Glutamatergic neuron (in vitro differentiated cells): ENCODE measurements around the gene TMA7. TPM values are rescaled to one million over a fixed set of nuclear protein-coding genes. Genes with fewer than 3 reads are reported as not detected.
"Not testable (repeated sequence)": the region's sequence is repeated elsewhere in the genome, so short reads cannot be mapped to it uniquely, and the experiment has no call there.

ENCODE experiments used
- DNase-seq: peaks from one replicate; pipeline ENCODE4 v3.0.0; 2022
- H3K27ac Mint-ChIP-seq: one replicate; pipeline ENCODE4 v1.8.0; 2020; ENCODE audit warnings: mild to moderate bottlenecking, mixed read lengths, inconsistent platforms; ENCODE audit not compliant: unreplicated experiment
- H3K27me3 Mint-ChIP-seq: one replicate; pipeline ENCODE4 v1.8.0; 2020; ENCODE audit warnings: mild to moderate bottlenecking, moderate library complexity, mixed read lengths, inconsistent platforms; ENCODE audit not compliant: unreplicated experiment
- H3K36me3 Mint-ChIP-seq: one replicate; pipeline ENCODE4 v1.8.0; 2020; ENCODE audit warnings: mild to moderate bottlenecking, mixed read lengths, inconsistent platforms; ENCODE audit not compliant: unreplicated experiment
- H3K4me1 Mint-ChIP-seq: one replicate; pipeline ENCODE4 v1.8.0; 2020; ENCODE audit warnings: mild to moderate bottlenecking, low read depth, mixed read lengths, inconsistent platforms; ENCODE audit not compliant: unreplicated experiment
- H3K4me3 Mint-ChIP-seq: one replicate; pipeline ENCODE4 v1.8.0; 2020; ENCODE audit warnings: mild to moderate bottlenecking, mixed read lengths, inconsistent platforms; ENCODE audit not compliant: unreplicated experiment
- H3K9me3 Mint-ChIP-seq: one replicate; pipeline ENCODE4 v1.8.0; 2020; ENCODE audit warnings: mild to moderate bottlenecking, moderate library complexity, mixed read lengths, inconsistent platforms; ENCODE audit not compliant: unreplicated experiment
- total RNA-seq: library from RNA; stranded (reverse); fragmentation: NEBNext Ultra II Directional; extraction: Animal tissue kit (Norgen Biotek cat#: 25700); gene quantifications from one replicate; pipeline ENCODE4 v1.2.1, GENCODE V29; 2021; ENCODE audit not compliant: unreplicated experiment
- TF ChIP-seq, protein P1 (sequence below): fragments of 200-600 bp; sonication (generic); IDR thresholded peaks from one replicate; pipeline ENCODE4 v1.5.0; 2021; ENCODE audit not compliant: partially characterized antibody, unreplicated experiment

TMA7 gene
- total RNA-seq, 1 donor from 2014 or later, result 154 TPM

DNA sequence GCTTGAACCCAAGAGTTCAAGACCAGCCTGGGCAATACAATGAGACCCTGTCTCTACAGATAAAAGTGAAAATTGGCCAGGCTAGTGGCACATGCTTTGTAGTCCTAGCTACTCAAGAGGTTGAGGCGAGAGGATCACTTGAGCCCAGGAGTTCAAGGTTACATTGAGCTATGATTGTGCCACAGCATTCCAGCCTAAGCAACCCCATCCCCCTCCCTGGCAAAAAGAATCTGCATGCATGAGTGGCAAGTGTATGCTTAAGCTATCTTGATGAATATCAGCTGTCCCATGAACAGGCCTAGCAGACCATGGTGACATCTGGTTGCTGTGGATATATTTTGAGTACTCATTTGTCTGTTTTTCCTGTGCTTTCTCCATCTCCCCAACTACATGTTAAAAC, 11.2 kb downstream of the TMA7 start:
- no peaks in the 10 kb centered on the region for H3K36me3 Mint-ChIP-seq
- H3K4me3 Mint-ChIP-seq, result no peak overlapping the region
- peaks cover 14% of the 10 kb centered on the region for H3K4me1 Mint-ChIP-seq
- no peak overlapping the region for H3K27ac Mint-ChIP-seq
- peaks cover 7% of the 10 kb centered on the region for H3K27me3 Mint-ChIP-seq
- H3K9me3 Mint-ChIP-seq, result peaks cover 4% of the 10 kb centered on the region
- TF ChIP-seq, protein P1, sequence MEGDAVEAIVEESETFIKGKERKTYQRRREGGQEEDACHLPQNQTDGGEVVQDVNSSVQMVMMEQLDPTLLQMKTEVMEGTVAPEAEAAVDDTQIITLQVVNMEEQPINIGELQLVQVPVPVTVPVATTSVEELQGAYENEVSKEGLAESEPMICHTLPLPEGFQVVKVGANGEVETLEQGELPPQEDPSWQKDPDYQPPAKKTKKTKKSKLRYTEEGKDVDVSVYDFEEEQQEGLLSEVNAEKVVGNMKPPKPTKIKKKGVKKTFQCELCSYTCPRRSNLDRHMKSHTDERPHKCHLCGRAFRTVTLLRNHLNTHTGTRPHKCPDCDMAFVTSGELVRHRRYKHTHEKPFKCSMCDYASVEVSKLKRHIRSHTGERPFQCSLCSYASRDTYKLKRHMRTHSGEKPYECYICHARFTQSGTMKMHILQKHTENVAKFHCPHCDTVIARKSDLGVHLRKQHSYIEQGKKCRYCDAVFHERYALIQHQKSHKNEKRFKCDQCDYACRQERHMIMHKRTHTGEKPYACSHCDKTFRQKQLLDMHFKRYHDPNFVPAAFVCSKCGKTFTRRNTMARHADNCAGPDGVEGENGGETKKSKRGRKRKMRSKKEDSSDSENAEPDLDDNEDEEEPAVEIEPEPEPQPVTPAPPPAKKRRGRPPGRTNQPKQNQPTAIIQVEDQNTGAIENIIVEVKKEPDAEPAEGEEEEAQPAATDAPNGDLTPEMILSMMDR, result no peak
- DNase-seq, result no peak

DNA sequence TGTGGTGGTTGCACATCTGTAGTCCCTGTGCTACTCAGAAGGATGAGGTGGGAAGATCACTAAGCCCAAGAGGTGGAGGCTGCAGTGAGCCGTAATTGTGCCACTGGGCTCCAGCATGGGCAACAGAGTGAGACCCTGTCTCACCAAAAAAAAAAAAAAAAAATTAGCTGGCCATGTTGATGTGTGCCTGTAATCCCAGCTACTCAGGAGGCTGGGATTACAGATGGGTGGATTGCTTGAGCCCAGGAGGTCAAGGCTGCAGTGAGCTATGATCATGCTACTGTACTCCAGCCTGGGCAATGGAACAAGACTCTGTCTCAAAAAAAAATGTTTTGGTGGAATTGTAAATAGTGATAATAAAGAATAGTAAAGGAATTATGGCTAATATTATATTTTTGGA, 16.4 kb downstream of the TMA7 start:
- no peaks in the 10 kb centered on the region for H3K4me1 Mint-ChIP-seq
- TF ChIP-seq, protein P1, result no peak
- no peak for DNase-seq
- no peak overlapping the region for H3K27ac Mint-ChIP-seq
- H3K27me3 Mint-ChIP-seq, result no peaks in the 10 kb centered on the region
- H3K9me3 Mint-ChIP-seq, result no peaks in the 10 kb centered on the region
- H3K4me3 Mint-ChIP-seq, result no peak overlapping the region
- H3K36me3 Mint-ChIP-seq, result no peaks in the 10 kb centered on the region

DNA sequence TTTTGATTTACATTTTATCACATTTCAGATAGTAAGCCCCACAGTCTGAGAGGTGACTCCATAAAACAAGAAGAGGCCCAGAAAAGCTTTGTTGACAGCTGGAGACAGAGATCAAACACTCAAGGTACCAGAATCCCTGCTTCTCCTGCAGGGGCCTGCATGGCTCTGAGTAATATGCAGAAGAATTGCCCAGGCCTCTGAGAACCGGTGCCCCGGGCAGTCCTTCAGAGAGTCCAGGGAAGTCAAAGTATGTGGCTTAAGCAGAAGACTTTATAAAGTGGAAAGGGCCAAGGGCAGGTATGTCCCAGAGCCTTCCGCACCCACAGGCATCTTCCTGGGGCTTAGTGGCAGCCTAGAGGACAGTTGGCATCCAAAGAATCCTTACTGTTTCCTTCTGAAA, 19.3 kb downstream of the TMA7 start:
- H3K4me1 Mint-ChIP-seq, result no peaks in the 10 kb centered on the region
- no peak overlapping the region for H3K4me3 Mint-ChIP-seq
- TF ChIP-seq, protein P1, result no peak
- no peaks in the 10 kb centered on the region for H3K36me3 Mint-ChIP-seq
- DNase-seq, result no peak
- no peaks in the 10 kb centered on the region for H3K9me3 Mint-ChIP-seq
- H3K27me3 Mint-ChIP-seq, result no peaks in the 10 kb centered on the region
- no peak overlapping the region for H3K27ac Mint-ChIP-seq

GRCh38 chr3:48459773-48460516, 19.9 kb downstream of the TMA7 start:
- Mint-ChIP-seq H3K9me3 (no peaks in the 10 kb centered on the region), H3K36me3 (no peaks in the 10 kb centered on the region), H3K4me1 (no peaks in the 10 kb centered on the region)

DNA sequence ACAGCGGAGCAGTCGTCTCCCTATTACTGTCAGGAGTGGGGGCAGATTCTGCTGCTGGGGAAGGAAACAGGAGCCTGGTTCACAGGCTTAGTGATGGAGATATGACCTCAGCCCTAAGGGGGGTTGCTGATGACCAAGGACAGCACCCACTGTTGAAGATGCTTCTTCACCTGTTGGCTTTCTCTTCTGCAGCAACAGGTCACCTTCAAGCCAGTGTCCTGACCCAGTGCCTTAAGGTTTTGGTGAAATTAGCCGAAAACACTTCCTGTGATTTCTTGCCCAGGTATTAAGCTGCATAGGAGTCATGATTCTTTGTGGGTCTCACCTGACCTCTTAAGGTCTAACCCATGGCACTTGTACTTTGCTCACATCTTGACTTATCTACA, 20.5 kb downstream of the TMA7 start:
- TF ChIP-seq, protein P1, result no peak
- peaks cover under 1% of the 10 kb centered on the region for H3K9me3 Mint-ChIP-seq
- no peaks in the 10 kb centered on the region for H3K27me3 Mint-ChIP-seq
- H3K4me1 Mint-ChIP-seq, result peaks cover 3% of the 10 kb centered on the region
- H3K4me3 Mint-ChIP-seq, result no peak overlapping the region
- no peak overlapping the region for H3K27ac Mint-ChIP-seq
- no peaks in the 10 kb centered on the region for H3K36me3 Mint-ChIP-seq
- no peak for DNase-seq

More at GRCh38 chr3:48459773-48460516, 19.9 kb downstream of the TMA7 start:
- DNase-seq, result no peak
- Mint-ChIP-seq H3K27ac (no peak overlapping the region), H3K4me3 (no peak overlapping the region), H3K27me3 (no peaks in the 10 kb centered on the region)
- TF ChIP-seq, protein P1, result no peak

DNA sequence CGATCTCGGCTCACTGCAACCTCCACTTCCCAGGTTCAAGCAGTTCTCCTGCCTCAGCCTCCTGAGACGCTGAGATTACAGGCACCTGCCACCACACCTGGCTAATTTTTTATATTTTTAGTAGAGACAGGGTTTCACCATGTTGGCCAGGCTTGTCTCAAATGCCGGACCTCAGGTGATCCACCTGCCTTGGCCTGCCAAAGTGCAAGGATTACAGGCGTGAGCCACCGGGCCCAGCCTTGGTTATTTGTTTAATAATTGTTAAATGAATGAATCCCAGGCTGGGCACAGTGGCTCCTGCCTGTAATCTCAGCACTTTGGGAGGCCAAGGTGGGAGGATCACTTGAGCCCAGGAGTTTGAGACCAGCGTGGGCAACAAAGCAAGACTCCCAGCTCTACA, 21.7 kb downstream of the TMA7 start:
- not testable (repeated sequence) for H3K4me1 Mint-ChIP-seq, H3K27ac Mint-ChIP-seq, H3K27me3 Mint-ChIP-seq, H3K36me3 Mint-ChIP-seq, H3K9me3 Mint-ChIP-seq, DNase-seq, H3K4me3 Mint-ChIP-seq
